ENCODE measurements around the gene FUT1. TPM values are rescaled to one million over a fixed set of nuclear protein-coding genes. Genes with fewer than 3 reads are reported as not detected.

Gene FUT1
- total and polyA plus RNA-seq, 2 of the 8 experiments (the other 6 are each of a cell fraction or from before 2014, with no cell fraction given), result 7.4 to 12.9 TPM

GRCh38 chr19:48752496-48753365 lies at the start of gene FUT1 (continued):
- TF ChIP-seq CHD7 (IDR thresholded peaks at IDR 0.05; ENCODE audit: insufficient replicate concordance, low read length) (no peak), NRF1 (IDR thresholded peaks at IDR 0.05; ENCODE audit: low read depth, low read length) (no peak), ATF3 (IDR thresholded peaks at IDR 0.05; ENCODE audit: insufficient read depth, low read depth, low read length) (no peak; the same call in 1 of the 2 replicates), ZNF274 (IDR thresholded peaks at IDR 0.05; ENCODE audit: borderline replicate concordance, extremely low read depth, low read length) (no peak), CBX5 (IDR thresholded peaks at IDR 0.05; ENCODE audit: low read depth, low read length) (no peak), SIN3A (conservative IDR thresholded peaks at IDR 0.05 in 1 of 2, IDR thresholded peaks at IDR 0.05 in 1 of 2; ENCODE audit: low read depth in 1 of 2, low read length in 2 of 2) (peak in 1 of 2 experiments; percentile 69; a peak in 1 of 4 replicates), NANOG (IDR thresholded peaks at IDR 0.05; ENCODE audit: insufficient read depth, low read depth, low read length, poor library complexity, severe bottlenecking) (peak; percentile 13), YY1 (IDR thresholded peaks at IDR 0.05; ENCODE audit: low read depth, low read length) (peak; percentile 81)

Measured in H1 (cell line).